HEK293 (cell line): Measurements from ENCODE around the gene UPK3A.

Experiments
- CTCF ChIA-PET: fragments of 350-600 bp; formaldehyde crosslinking; extraction: SDS; loops from one replicate; lab custom pipeline; 2021; ENCODE audit warnings: antibody characterized with exemption; lab: Yijun Ruan, JAX
- POLR2A ChIA-PET: fragments of 300-600 bp; formaldehyde crosslinking; extraction: SDS; loops from one replicate; lab custom pipeline; 2020; ENCODE audit warnings: antibody characterized with exemption, inconsistent platforms; lab: Yijun Ruan, JAX
- H3K27ac ChIP-seq: fragments of 200-500 bp; sonication (Bioruptor generic); 2 replicates; pipeline ENCODE4 v1.5.1; 2014; ENCODE audit warnings: low read depth, low read length, control low read depth, inconsistent platforms; ENCODE audit errors: extremely low read depth
- H3K36me3 ChIP-seq, 2 experiments: fragments of 200-500 bp in 1 of 2; sonication (Bioruptor generic) in 1 of 2; 1 replicate in 1 of 2; 2 replicates in 1 of 2; pipeline ENCODE4 v1.5.1; 2014 to 2017; ENCODE audit warnings: inconsistent platforms in 2 of 2, low read length in 2 of 2; ENCODE audit not compliant: control insufficient read depth in 2 of 2, insufficient read depth in 1 of 2
- H3K4me1 ChIP-seq: fragments of 200-500 bp; sonication (Bioruptor generic); 2 replicates; pipeline ENCODE4 v1.5.1; 2014; ENCODE audit warnings: mild to moderate bottlenecking, low read length, inconsistent platforms; ENCODE audit not compliant: control insufficient read depth, insufficient read depth
- H3K4me3 ChIP-seq: 2 replicates; pipeline ENCODE4 v1.5.1; 2011; ENCODE audit warnings: low read depth, mild to moderate bottlenecking, control low read depth, low read length, moderate library complexity
- H3K9me3 ChIP-seq: fragments of 200-500 bp; sonication (Bioruptor generic); 2 replicates; pipeline ENCODE4 v1.5.1; 2014; ENCODE audit warnings: low read depth, low read length, inconsistent platforms; ENCODE audit not compliant: control insufficient read depth, insufficient read depth
- FEZF1 ChIP-seq: fragments of 450-650 bp; formaldehyde crosslinking; IDR thresholded peaks from 2 replicates; pipeline ENCODE4 v1.5.1; 2016; ENCODE audit warnings: missing biosample characterization, missing genetic modification characterization
- GLIS2 ChIP-seq: fragments of 450-650 bp; formaldehyde crosslinking; IDR thresholded peaks from 2 replicates; pipeline ENCODE4 v1.5.1; 2016; ENCODE audit warnings: missing biosample characterization, missing genetic modification characterization
- SETDB1 ChIP-seq: IDR thresholded peaks from one replicate; pipeline ENCODE4 v1.6.1; 2017; ENCODE audit warnings: mild to moderate bottlenecking, low read length, moderate library complexity, mixed read lengths; ENCODE audit not compliant: insufficient read length
- ZBTB21 ChIP-seq: fragments of 450-650 bp; formaldehyde crosslinking; IDR thresholded peaks from 2 replicates; pipeline ENCODE4 v1.5.1; 2017; ENCODE audit warnings: missing biosample characterization, missing genetic modification characterization
- ZFP41 ChIP-seq: fragments of 450-650 bp; formaldehyde crosslinking; IDR thresholded peaks from 2 replicates; pipeline ENCODE4 v1.5.1; 2016; ENCODE audit warnings: missing biosample characterization, missing genetic modification characterization, borderline replicate concordance
- ZIC2 ChIP-seq: fragments of 450-650 bp; formaldehyde crosslinking; IDR thresholded peaks from 2 replicates; pipeline ENCODE4 v1.5.1; 2016; ENCODE audit warnings: missing biosample characterization, missing genetic modification characterization
- ZNF19 ChIP-seq: fragments of 450-650 bp; formaldehyde crosslinking; IDR thresholded peaks from 2 replicates; pipeline ENCODE4; 2016; ENCODE audit warnings: missing biosample characterization, missing genetic modification characterization, low read depth
- ZNF239 ChIP-seq: fragments of 450-650 bp; formaldehyde crosslinking; IDR thresholded peaks from 2 replicates; pipeline ENCODE4 v1.5.1; 2016; ENCODE audit warnings: missing biosample characterization, missing genetic modification characterization
- ZNF266 ChIP-seq: fragments of 450-650 bp; formaldehyde crosslinking; IDR thresholded peaks from 2 replicates; pipeline ENCODE4 v1.5.1; 2016; ENCODE audit warnings: missing biosample characterization, missing genetic modification characterization, low read depth
- ZNF404 ChIP-seq: fragments of 450-650 bp; formaldehyde crosslinking; IDR thresholded peaks from 2 replicates; pipeline ENCODE4 v1.5.1; 2017; ENCODE audit warnings: missing biosample characterization, missing genetic modification characterization
- ZNF423 ChIP-seq: fragments of 450-650 bp; formaldehyde crosslinking; IDR thresholded peaks from 2 replicates; pipeline ENCODE4 v1.5.1; 2016; ENCODE audit warnings: missing biosample characterization, missing genetic modification characterization
- ZNF433 ChIP-seq: fragments of 450-650 bp; formaldehyde crosslinking; IDR thresholded peaks from 2 replicates; pipeline ENCODE4 v1.5.1; 2016; ENCODE audit warnings: missing biosample characterization, missing genetic modification characterization, low read depth
- ZNF501 ChIP-seq: fragments of 450-650 bp; formaldehyde crosslinking; IDR thresholded peaks from 2 replicates; pipeline ENCODE4 v1.5.1; 2016; ENCODE audit warnings: missing biosample characterization, missing genetic modification characterization
- ZNF510 ChIP-seq: fragments of 450-650 bp; formaldehyde crosslinking; IDR thresholded peaks from 2 replicates; pipeline ENCODE4 v1.5.1; 2018; ENCODE audit warnings: mild to moderate bottlenecking, missing genetic modification characterization, missing biosample characterization; ENCODE audit not compliant: insufficient replicate concordance
- ZNF548 ChIP-seq: fragments of 450-650 bp; formaldehyde crosslinking; IDR thresholded peaks from 2 replicates; pipeline ENCODE4 v1.5.1; 2016; ENCODE audit warnings: missing biosample characterization, missing genetic modification characterization
- ZNF561 ChIP-seq: fragments of 450-650 bp; IDR thresholded peaks from 2 replicates; pipeline ENCODE4 v1.5.1; 2018; ENCODE audit warnings: missing biosample characterization, missing genetic modification characterization, borderline replicate concordance
- ZNF658 ChIP-seq: fragments of 450-650 bp; formaldehyde crosslinking; IDR thresholded peaks from 2 replicates; pipeline ENCODE4; 2016; ENCODE audit warnings: missing biosample characterization, missing genetic modification characterization
- ZNF660 ChIP-seq: fragments of 450-650 bp; IDR thresholded peaks from 2 replicates; pipeline ENCODE4 v1.5.1; 2018; ENCODE audit warnings: missing biosample characterization, mild to moderate bottlenecking, missing genetic modification characterization
- ZNF76 ChIP-seq: fragments of 450-650 bp; formaldehyde crosslinking; IDR thresholded peaks from 2 replicates; pipeline ENCODE4; 2016; ENCODE audit warnings: low read depth, missing biosample characterization, missing genetic modification characterization, borderline replicate concordance
- ZNF768 ChIP-seq: fragments of 450-650 bp; formaldehyde crosslinking; IDR thresholded peaks from 2 replicates; pipeline ENCODE4 v1.5.1; 2018; ENCODE audit warnings: missing biosample characterization, mild to moderate bottlenecking, missing genetic modification characterization
- TF ChIP-seq, protein P1 (sequence below): fragments of 450-650 bp; formaldehyde crosslinking; IDR thresholded peaks from 2 replicates; pipeline ENCODE4 v1.5.1; 2016; ENCODE audit warnings: missing biosample characterization, missing genetic modification characterization
- TF ChIP-seq, protein P2 (sequence below): fragments of 450-650 bp; formaldehyde crosslinking; IDR thresholded peaks from 2 replicates; pipeline ENCODE4 v1.5.1; 2017; ENCODE audit warnings: missing biosample characterization, missing genetic modification characterization
- TF ChIP-seq, protein P3 (sequence below): fragments of 450-650 bp; formaldehyde crosslinking; IDR thresholded peaks from 2 replicates; pipeline ENCODE4 v1.5.1; 2016; ENCODE audit warnings: missing biosample characterization, missing genetic modification characterization, low read depth
- TF ChIP-seq, protein P4 (sequence below): fragments of 450-650 bp; formaldehyde crosslinking; IDR thresholded peaks from 2 replicates; pipeline ENCODE4 v1.5.1; 2016; ENCODE audit warnings: missing biosample characterization, missing genetic modification characterization, low read depth
- TF ChIP-seq, protein P5 (sequence below): fragments of 450-650 bp; formaldehyde crosslinking; IDR thresholded peaks from 2 replicates; pipeline ENCODE4 v1.5.1; 2017; ENCODE audit warnings: missing biosample characterization, missing genetic modification characterization
- TF ChIP-seq, protein P6 (sequence below): fragments of 450-650 bp; formaldehyde crosslinking; IDR thresholded peaks from 2 replicates; pipeline ENCODE4 v1.5.1; 2016; ENCODE audit warnings: missing biosample characterization, missing genetic modification characterization

Gene UPK3A

DNA sequence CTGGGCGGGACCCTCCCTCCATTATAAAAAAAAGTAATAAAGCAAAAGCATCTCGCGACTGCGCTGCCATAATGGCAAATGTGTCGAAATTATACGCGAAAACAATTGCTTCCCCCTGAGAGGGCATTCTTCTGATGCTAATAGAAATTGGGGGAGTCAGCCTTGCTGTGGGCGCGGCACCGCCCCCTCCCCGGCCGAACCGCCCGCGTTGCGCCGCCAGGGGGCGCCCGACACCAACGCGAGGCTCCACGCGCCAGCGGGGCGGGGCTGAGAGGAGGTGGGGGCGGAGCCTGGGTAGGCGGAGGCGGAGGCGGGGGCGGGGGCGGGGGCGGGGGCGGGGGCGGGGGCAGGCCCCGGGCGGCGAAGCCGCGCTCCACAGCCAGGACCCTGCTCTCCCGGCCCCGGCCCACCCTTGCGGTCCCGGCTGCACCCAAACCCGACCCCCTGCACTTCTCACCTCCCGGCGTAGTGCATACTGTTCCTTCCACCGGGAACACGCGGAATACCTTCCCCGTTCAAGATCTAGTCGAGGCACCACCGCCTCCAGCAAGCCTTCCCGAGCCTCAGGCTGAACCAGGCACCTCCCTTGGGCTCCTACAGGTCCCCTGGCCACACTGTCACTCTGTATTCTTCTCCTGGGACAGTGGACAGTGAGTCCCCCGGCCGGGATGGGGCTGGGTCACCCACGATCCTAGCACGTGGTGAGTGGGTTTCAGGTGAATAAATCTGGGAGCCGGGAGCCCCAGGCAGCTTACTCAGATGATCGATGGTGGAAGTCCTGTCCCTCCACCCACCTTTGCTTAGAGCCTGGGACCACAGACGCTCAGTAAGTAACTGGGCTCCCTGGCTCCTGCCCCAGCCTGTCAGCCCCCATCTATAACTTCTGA, 15.5 kb upstream of the UPK3A start:
- ChIA-PET POLR2A (no interaction called here), CTCF (interaction anchor here (0.6 to 4.5 kb wide), 7 partner anchors 49 to 297 kb away, joined by 3 to 25 read pairs (median 4); partner anchors contain the start of gene FBLN1)
- Histone ChIP-seq H3K27ac (peak overlapping the region; percentile 28; the same call in 1 of the 2 replicates), H3K36me3 (no peaks in the 10 kb centered on the region), H3K4me1 (peaks cover 4% of the 10 kb centered on the region; the same call in 1 of the 2 replicates), H3K4me3 (peak overlapping the region; percentile 56), H3K9me3 (no peaks in the 10 kb centered on the region)
- TF ChIP-seq ZNF660 (tag by site-specific recombination) (no peak), ZNF548 (tag by site-specific recombination) (no peak), ZNF433 (no peak), ZNF501 (tag by site-specific recombination) (no peak), ZNF19 (no peak), ZNF423 (tag by site-specific recombination) (no peak), ZNF768 (tag by site-specific recombination) (no peak), ZNF561 (tag by site-specific recombination) (0 out of 2 replicates have a peak, but pooled peaks have one; percentile 15), SETDB1 (no peak), ZNF404 (tag by site-specific recombination) (no peak), FEZF1 (tag by site-specific recombination) (no peak), ZNF239 (no peak), ZFP41 (no peak), ZBTB21 (tag by site-specific recombination) (no peak), ZIC2 (no peak), GLIS2 (tag by site-specific recombination) (peak; percentile 41; the same call in 1 of the 2 replicates), ZNF266 (tag by site-specific recombination) (no peak), ZNF658 (tag by site-specific recombination) (no peak), ZNF510 (tag by site-specific recombination) (no peak), ZNF76 (tag by site-specific recombination) (no peak)
- TF ChIP-seq, protein P1, sequence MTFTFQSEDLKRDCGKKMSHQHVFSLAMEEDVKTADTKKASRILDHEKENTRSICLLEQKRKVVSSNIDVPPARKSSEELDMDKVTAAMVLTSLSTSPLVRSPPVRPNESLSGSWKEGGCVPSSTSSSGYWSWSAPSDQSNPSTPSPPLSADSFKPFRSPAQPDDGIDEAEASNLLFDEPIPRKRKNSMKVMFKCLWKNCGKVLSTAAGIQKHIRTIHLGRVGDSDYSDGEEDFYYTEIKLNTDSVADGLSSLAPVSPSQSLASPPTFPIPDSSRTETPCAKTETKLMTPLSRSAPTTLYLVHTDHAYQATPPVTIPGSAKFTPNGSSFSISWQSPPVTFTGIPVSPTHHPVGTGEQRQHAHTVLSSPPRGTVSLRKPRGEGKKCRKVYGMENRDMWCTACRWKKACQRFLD = no peak
- TF ChIP-seq, protein P2, sequence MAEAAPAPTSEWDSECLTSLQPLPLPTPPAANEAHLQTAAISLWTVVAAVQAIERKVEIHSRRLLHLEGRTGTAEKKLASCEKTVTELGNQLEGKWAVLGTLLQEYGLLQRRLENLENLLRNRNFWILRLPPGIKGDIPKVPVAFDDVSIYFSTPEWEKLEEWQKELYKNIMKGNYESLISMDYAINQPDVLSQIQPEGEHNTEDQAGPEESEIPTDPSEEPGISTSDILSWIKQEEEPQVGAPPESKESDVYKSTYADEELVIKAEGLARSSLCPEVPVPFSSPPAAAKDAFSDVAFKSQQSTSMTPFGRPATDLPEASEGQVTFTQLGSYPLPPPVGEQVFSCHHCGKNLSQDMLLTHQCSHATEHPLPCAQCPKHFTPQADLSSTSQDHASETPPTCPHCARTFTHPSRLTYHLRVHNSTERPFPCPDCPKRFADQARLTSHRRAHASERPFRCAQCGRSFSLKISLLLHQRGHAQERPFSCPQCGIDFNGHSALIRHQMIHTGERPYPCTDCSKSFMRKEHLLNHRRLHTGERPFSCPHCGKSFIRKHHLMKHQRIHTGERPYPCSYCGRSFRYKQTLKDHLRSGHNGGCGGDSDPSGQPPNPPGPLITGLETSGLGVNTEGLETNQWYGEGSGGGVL (tag by site-specific recombination) = no peak
- TF ChIP-seq, protein P3, sequence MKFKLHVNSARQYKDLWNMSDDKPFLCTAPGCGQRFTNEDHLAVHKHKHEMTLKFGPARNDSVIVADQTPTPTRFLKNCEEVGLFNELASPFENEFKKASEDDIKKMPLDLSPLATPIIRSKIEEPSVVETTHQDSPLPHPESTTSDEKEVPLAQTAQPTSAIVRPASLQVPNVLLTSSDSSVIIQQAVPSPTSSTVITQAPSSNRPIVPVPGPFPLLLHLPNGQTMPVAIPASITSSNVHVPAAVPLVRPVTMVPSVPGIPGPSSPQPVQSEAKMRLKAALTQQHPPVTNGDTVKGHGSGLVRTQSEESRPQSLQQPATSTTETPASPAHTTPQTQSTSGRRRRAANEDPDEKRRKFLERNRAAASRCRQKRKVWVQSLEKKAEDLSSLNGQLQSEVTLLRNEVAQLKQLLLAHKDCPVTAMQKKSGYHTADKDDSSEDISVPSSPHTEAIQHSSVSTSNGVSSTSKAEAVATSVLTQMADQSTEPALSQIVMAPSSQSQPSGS (tag by site-specific recombination) = no peak
- TF ChIP-seq, protein P4, sequence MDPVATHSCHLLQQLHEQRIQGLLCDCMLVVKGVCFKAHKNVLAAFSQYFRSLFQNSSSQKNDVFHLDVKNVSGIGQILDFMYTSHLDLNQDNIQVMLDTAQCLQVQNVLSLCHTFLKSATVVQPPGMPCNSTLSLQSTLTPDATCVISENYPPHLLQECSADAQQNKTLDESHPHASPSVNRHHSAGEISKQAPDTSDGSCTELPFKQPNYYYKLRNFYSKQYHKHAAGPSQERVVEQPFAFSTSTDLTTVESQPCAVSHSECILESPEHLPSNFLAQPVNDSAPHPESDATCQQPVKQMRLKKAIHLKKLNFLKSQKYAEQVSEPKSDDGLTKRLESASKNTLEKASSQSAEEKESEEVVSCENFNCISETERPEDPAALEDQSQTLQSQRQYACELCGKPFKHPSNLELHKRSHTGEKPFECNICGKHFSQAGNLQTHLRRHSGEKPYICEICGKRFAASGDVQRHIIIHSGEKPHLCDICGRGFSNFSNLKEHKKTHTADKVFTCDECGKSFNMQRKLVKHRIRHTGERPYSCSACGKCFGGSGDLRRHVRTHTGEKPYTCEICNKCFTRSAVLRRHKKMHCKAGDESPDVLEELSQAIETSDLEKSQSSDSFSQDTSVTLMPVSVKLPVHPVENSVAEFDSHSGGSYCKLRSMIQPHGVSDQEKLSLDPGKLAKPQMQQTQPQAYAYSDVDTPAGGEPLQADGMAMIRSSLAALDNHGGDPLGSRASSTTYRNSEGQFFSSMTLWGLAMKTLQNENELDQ (tag by site-specific recombination) = no peak
- TF ChIP-seq, protein P5, sequence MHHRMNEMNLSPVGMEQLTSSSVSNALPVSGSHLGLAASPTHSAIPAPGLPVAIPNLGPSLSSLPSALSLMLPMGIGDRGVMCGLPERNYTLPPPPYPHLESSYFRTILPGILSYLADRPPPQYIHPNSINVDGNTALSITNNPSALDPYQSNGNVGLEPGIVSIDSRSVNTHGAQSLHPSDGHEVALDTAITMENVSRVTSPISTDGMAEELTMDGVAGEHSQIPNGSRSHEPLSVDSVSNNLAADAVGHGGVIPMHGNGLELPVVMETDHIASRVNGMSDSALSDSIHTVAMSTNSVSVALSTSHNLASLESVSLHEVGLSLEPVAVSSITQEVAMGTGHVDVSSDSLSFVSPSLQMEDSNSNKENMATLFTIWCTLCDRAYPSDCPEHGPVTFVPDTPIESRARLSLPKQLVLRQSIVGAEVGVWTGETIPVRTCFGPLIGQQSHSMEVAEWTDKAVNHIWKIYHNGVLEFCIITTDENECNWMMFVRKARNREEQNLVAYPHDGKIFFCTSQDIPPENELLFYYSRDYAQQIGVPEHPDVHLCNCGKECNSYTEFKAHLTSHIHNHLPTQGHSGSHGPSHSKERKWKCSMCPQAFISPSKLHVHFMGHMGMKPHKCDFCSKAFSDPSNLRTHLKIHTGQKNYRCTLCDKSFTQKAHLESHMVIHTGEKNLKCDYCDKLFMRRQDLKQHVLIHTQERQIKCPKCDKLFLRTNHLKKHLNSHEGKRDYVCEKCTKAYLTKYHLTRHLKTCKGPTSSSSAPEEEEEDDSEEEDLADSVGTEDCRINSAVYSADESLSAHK (tag by site-specific recombination) = no peak
- TF ChIP-seq, protein P6, sequence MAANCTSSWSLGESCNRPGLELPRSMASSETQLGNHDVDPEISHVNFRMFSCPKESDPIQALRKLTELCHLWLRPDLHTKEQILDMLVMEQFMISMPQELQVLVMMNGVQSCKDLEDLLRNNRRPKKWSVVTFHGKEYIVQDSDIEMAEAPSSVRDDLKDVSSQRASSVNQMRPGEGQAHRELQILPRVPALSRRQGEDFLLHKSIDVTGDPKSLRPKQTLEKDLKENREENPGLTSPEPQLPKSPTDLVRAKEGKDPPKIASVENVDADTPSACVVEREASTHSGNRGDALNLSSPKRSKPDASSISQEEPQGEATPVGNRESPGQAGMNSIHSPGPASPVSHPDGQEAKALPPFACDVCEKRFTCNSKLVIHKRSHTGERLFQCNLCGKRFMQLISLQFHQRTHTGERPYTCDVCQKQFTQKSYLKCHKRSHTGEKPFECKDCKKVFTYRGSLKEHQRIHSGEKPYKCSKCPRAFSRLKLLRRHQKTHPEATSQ (tag by site-specific recombination) = no peak
